CD4-positive, alpha-beta memory T cell (primary cell): ENCODE results near the gene LEMD1. TPM values are rescaled to one million over a fixed set of nuclear protein-coding genes. Genes with fewer than 3 reads are reported as not detected.
A peak's percentile ranks its signal among the peaks of the same experiment; 100 is the strongest.

Source experiments
- CTCF ChIA-PET: fragments of 350-600 bp; sonication (Branson Sonifier 250); formaldehyde crosslinking; loops from one replicate; lab custom pipeline; 2021; ENCODE audit warnings: inconsistent platforms; ENCODE audit not compliant: partially characterized antibody; lab: Charles Lee
- POLR2A ChIA-PET: fragments of 350-600 bp; sonication (Branson Sonifier 250); formaldehyde crosslinking; loops from one replicate; lab custom pipeline; 2021; ENCODE audit not compliant: partially characterized antibody; lab: Charles Lee
- DNase-seq, 5 donors: peaks; one replicate each; pipeline versions ENCODE4 v3.0.0 to v3.0.0-alpha.2; 2020 to 2022; ENCODE audit warnings: mixed read lengths in 1 of 5
- H3K27ac ChIP-seq: one replicate; pipeline ENCODE4 v1.7.0; 2013; ENCODE audit warnings: low read depth, low read length
- H3K27me3 ChIP-seq: 2 replicates; pipeline ENCODE4 v1.7.0; 2013; ENCODE audit warnings: mild to moderate bottlenecking, low read length, moderate library complexity; ENCODE audit not compliant: insufficient read depth
- H3K36me3 ChIP-seq: 2 replicates; pipeline ENCODE4 v1.7.0; 2013; ENCODE audit warnings: mild to moderate bottlenecking, low read length, moderate library complexity; ENCODE audit not compliant: insufficient read depth
- H3K4me1 ChIP-seq: 2 replicates; pipeline ENCODE4 v1.7.0; 2013; ENCODE audit warnings: mild to moderate bottlenecking, low read length, moderate library complexity; ENCODE audit not compliant: insufficient read depth
- H3K4me3 ChIP-seq, 2 donors: one replicate each; pipeline ENCODE4 v1.7.0; 2013; ENCODE audit warnings: low read length in 2 of 2, mild to moderate bottlenecking in 1 of 2
- H3K9me3 ChIP-seq, 2 donors: one replicate each; pipeline ENCODE4 v1.7.0; 2013; ENCODE audit warnings: low read length in 2 of 2, control low read depth in 1 of 2; ENCODE audit not compliant: control insufficient read depth in 1 of 2
- H3K27ac Mint-ChIP-seq, 7 donors: one replicate each; pipeline ENCODE4 v1.8.0; 2020 to 2021; ENCODE audit warnings: mixed read lengths in 7 of 7, mild to moderate bottlenecking in 6 of 7, inconsistent platforms in 3 of 7, moderate library complexity in 3 of 7
- H3K27me3 Mint-ChIP-seq, 2 donors: one replicate each; pipeline ENCODE4 v1.8.0; 2020 to 2021; ENCODE audit warnings: mixed read lengths in 2 of 2
- H3K36me3 Mint-ChIP-seq, 2 donors: one replicate each; pipeline ENCODE4 v1.8.0; 2020 to 2021; ENCODE audit warnings: mixed read lengths in 2 of 2, inconsistent platforms in 1 of 2, mild to moderate bottlenecking in 1 of 2
- H3K4me1 Mint-ChIP-seq, 4 donors: one replicate each; pipeline ENCODE4 v1.8.0; 2020 to 2021; ENCODE audit warnings: mixed read lengths in 4 of 4, mild to moderate bottlenecking in 1 of 4
- H3K4me3 Mint-ChIP-seq, 8 donors: one replicate each; pipeline ENCODE4 v1.8.0; 2020 to 2021; ENCODE audit warnings: mixed read lengths in 8 of 8, mild to moderate bottlenecking in 7 of 8, moderate library complexity in 6 of 8, inconsistent platforms in 3 of 8
- H3K9me3 Mint-ChIP-seq, 8 donors: one replicate each; pipeline ENCODE4 v1.8.0; 2020 to 2021; ENCODE audit warnings: mixed read lengths in 8 of 8, mild to moderate bottlenecking in 5 of 8, inconsistent platforms in 3 of 8, moderate library complexity in 1 of 8
- intact Hi-C: fragments of 100-400 bp; cut with micrococcal nuclease; formaldehyde crosslinking; loops from one replicate; pipeline ENCODE4 v1.15.1; 2023
- microRNA-seq: library from miRNA; unstranded; fragments of <30 nt; microRNA quantifications from one replicate; pipeline ENCODE4 v1.2.0, GENCODE V29; 2021; ENCODE audit warnings: borderline replicate concordance, borderline number of aligned reads, borderline microRNAs expressed, mixed read lengths
- polyA plus RNA-seq, 2 donors: library from polyadenylated mRNA; unstranded; fragments of 300-500 nt; fragmentation: Illumina TruSeq; gene quantifications; one replicate each; pipeline ENCODE4 v1.2.3, GENCODE V29; 2021
- total RNA-seq, 2 experiments: library from RNA; stranded (reverse); gene quantifications; one replicate each; pipeline ENCODE4 v1.2.3, GENCODE V29; 2021

The LEMD1 gene
- total and polyA plus RNA-seq, 4 experiments from 2014 or later, result 1.3 TPM; not detected in 3

DNA sequence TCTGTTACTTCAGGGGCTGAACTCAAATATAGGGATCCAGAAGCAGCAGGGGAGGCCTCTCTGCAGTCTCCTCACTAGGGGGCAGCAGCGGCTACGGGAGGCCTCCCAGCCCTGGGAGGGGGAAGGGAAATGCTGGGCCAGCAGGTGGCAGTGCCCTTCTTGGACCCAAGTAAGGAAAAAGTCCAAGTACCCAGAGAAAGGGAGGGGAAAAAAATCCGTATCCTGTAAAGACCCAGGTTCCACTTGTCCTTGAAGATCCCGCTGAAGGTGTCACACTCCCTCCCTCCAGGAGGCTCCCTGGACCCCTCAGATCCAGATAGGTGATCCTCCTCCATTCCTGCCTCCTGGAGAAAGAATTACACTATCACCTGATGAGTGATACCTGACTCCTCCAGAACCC is 86.2 kb downstream of the LEMD1 start:
- intact Hi-C loops, result loop anchor here (1.0 to 10.0 kb wide), 4 partner anchors 95 to 299 kb away; partner anchors contain the start of gene ELK4
- Histone ChIP-seq H3K27ac (no peak overlapping the region), H3K4me1 (no peaks in the 10 kb centered on the region), H3K9me3 (no peaks in the 10 kb centered on the region), H3K27me3 (no peaks in the 10 kb centered on the region), H3K36me3 (no peaks in the 10 kb centered on the region), H3K4me3 (no peak overlapping the region)
- Mint-ChIP-seq H3K4me1 (peaks cover 0 to 2% (median 0%) of the 10 kb centered on the region in 4 donors), H3K9me3 (no peaks in the 10 kb centered on the region), H3K27ac (no peak overlapping the region), H3K36me3 (no peaks in the 10 kb centered on the region), H3K4me3 (no peak overlapping the region), H3K27me3 (peaks cover 0 to 2% of the 10 kb centered on the region in 2 donors)
- CTCF ChIA-PET, result interaction anchor here (0.5 to 7.4 kb wide), 37 partner anchors 9 to 297 kb away, joined by 3 to 126 read pairs (median 5); partner anchors contain the start of gene NUAK2
- peak; percentile 68 to 72 (median 70) for DNase-seq
- POLR2A ChIA-PET, result interaction anchor here (0.8 to 1.4 kb wide), 2 partner anchors 14 to 61 kb away, joined by 3 to 7 read pairs; partner anchors contain the start of gene NUAK2

DNA sequence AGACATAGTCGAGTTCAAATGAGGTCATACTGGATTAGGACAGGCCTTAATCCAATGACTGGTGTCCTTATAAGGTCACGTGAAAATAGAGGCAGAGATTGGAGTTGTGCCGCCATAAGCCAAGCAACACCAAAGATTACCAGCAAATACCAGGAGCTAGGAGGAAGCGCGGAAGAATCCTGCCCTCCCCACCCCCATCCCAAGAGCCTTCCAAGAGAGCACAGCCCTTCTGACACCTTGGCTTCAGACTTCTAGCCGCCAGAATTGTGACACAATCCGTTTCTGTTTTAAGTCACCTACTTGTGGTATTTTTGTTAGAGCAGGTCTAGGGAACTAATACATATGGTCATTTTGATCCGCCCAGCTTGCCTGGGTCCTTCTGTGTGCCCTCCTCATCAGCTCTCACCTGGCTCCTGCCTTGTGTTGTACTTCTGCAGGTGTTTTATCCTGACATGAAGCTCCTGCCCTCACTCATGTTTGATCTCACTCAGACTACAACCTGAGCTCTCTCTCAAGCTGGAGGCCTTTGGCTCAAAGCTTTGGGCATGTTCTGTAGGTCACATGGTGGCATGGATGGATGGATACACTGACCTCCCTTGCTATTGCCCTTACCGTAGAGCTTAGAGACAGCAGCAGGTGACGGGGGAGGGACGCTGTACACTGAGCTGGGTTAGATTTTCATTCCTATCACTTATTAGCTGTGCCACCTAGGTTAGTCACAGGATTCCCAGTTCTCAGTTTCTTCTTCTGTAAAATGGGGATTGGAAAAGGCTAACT is 89.7 kb downstream of the LEMD1 start:
- Mint-ChIP-seq H3K4me3 (no peak overlapping the region), H3K4me1 (peaks cover 0 to 2% (median 0%) of the 10 kb centered on the region in 4 donors), H3K36me3 (no peaks in the 10 kb centered on the region), H3K9me3 (no peaks in the 10 kb centered on the region), H3K27me3 (peaks cover 0 to 2% of the 10 kb centered on the region in 2 donors), H3K27ac (no peak overlapping the region)
- DNase-seq, result no peak
- no peaks in the 10 kb centered on the region for H3K4me1 ChIP-seq
- ChIA-PET POLR2A (interaction anchor here (1.0 to 1.1 kb wide), 2 partner anchors 10 to 22 kb away, joined by 3 to 4 read pairs; partner anchors contain the start of gene NUAK2), CTCF (interaction anchor here (0.7 to 23.6 kb wide), 10 partner anchors 8 to 260 kb away, joined by 3 to 1429 read pairs (median 5); no protein-coding TSS in a partner anchor)
- no peaks in the 10 kb centered on the region for H3K9me3 ChIP-seq
- no peak overlapping the region for H3K27ac ChIP-seq
- no peaks in the 10 kb centered on the region for H3K36me3 ChIP-seq
- no peaks in the 10 kb centered on the region for H3K27me3 ChIP-seq
- H3K4me3 ChIP-seq, result no peak overlapping the region
- intact Hi-C loops, result loop anchor here (10.0 kb wide), 1 partner anchor 303 kb away; the partner anchor contains the start of gene ELK4

Small RNA genes within 50 kb of the gene (microRNA-seq; reads per million reads assigned to microRNA genes)
- 1.2 reads per million for gene MIR135B

Other genes starting within 250 kb of the LEMD1 start
- gene DSTYK, start 210.4 kb downstream of the LEMD1 start, total RNA-seq, result 10 to 100 TPM; 16.4 to 16.6 TPM
- gene DSTYK, start 210.4 kb downstream of the LEMD1 start, polyA plus RNA-seq, result 1 to 10 TPM; 5.3 to 8.8 TPM
- gene TMCC2, start 194.1 kb downstream of the LEMD1 start, total RNA-seq, result 1 to 10 TPM in 1 of 2 experiments, under 1 TPM in 1; 0.90 to 1.2 TPM
- gene TMCC2, start 194.1 kb downstream of the LEMD1 start, polyA plus RNA-seq, result under 1 TPM; 0.27 to 0.62 TPM
- gene NUAK2, start 100.3 kb downstream of the LEMD1 start, total RNA-seq, result 10 to 100 TPM; 32.5 to 32.8 TPM
- 10 to 100 TPM in 1 of 2 donors, 1 to 10 TPM in 1; 8.5 to 35.7 TPM for gene NUAK2, start 100.3 kb downstream of the LEMD1 start, polyA plus RNA-seq
- not detected for gene KLHDC8A, start 65.1 kb downstream of the LEMD1 start, total RNA-seq
- gene KLHDC8A, start 65.1 kb downstream of the LEMD1 start, polyA plus RNA-seq, result not detected
- under 1 TPM; 0.42 to 0.44 TPM for gene BLACAT1, start 34.0 kb upstream of the LEMD1 start, total RNA-seq
- gene BLACAT1, start 34.0 kb upstream of the LEMD1 start, polyA plus RNA-seq, result not detected
- gene CDK18, start 82.6 kb upstream of the LEMD1 start, total RNA-seq, result 1 to 10 TPM in 1 of 2 experiments, under 1 TPM in 1; 0.78 to 1.3 TPM
- gene CDK18, start 82.6 kb upstream of the LEMD1 start, polyA plus RNA-seq, result under 1 TPM; 0.25 to 0.76 TPM
- 100 to 1,000 TPM; 166 to 194 TPM for gene ELK4, start 210.0 kb upstream of the LEMD1 start, total RNA-seq
- gene ELK4, start 210.0 kb upstream of the LEMD1 start, polyA plus RNA-seq, result 1 to 10 TPM; 3.2 to 6.6 TPM